Breast epithelium (tissue), 3 donors: Measurements from ENCODE around the gene YPEL4.

ENCODE experiments used
- CTCF ChIP-seq, 3 donors: fragments of 450-650 bp; IDR thresholded peaks; one replicate each; pipeline ENCODE4 v1.5.1; 2016 to 2017; ENCODE audit warnings: antibody characterized with exemption in 3 of 3, mild to moderate bottlenecking in 3 of 3, moderate library complexity in 3 of 3
- POLR2A ChIP-seq: fragments of 450-650 bp; IDR thresholded peaks from one replicate; pipeline ENCODE4 v1.6.1; 2016; ENCODE audit warnings: antibody characterized with exemption, mild to moderate bottlenecking, moderate library complexity
- POLR2AphosphoS5 ChIP-seq, 3 donors: sonication (generic); formaldehyde crosslinking; IDR thresholded peaks; one replicate each; pipeline ENCODE4 v1.6.1; 2017; ENCODE audit warnings: antibody characterized with exemption in 3 of 3

- no peak for TF ChIP-seq POLR2A
- no peak for TF ChIP-seq CTCF (IDR thresholded peaks at IDR 0.05)
- no peak for TF ChIP-seq POLR2AphosphoS5 (IDR thresholded peaks at IDR 0.05)
These were observed 17.6 kb downstream of the YPEL4 start for GRCh38 chr11:57632116-57632515.
